ENCODE data around the gene IRAK2.

DNA sequence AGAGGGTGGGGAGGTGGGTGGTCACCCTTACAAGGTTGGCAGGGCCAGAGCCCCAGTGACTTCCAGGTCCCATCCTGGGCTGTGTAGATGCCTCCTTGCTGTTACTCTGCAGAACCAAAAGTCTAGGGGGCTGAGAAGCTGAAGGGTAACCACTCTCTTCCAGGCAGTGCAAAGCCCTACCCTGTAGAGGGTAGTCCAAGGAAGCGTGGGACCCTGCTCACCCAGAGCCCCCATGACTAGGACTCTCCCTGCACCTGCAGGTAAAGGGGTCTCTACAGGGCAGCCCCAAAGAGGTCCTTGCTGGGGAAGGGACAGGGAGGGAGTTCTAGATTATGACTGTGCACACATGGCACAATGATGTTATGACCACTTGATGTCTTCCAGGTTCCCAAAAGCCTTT, 113.8 kb downstream of the IRAK2 start:
- TF ChIP-seq, protein P1, sequence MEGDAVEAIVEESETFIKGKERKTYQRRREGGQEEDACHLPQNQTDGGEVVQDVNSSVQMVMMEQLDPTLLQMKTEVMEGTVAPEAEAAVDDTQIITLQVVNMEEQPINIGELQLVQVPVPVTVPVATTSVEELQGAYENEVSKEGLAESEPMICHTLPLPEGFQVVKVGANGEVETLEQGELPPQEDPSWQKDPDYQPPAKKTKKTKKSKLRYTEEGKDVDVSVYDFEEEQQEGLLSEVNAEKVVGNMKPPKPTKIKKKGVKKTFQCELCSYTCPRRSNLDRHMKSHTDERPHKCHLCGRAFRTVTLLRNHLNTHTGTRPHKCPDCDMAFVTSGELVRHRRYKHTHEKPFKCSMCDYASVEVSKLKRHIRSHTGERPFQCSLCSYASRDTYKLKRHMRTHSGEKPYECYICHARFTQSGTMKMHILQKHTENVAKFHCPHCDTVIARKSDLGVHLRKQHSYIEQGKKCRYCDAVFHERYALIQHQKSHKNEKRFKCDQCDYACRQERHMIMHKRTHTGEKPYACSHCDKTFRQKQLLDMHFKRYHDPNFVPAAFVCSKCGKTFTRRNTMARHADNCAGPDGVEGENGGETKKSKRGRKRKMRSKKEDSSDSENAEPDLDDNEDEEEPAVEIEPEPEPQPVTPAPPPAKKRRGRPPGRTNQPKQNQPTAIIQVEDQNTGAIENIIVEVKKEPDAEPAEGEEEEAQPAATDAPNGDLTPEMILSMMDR (IDR thresholded peaks at IDR 0.05), result no peak
- no peak for TF ChIP-seq POLR2A (IDR thresholded peaks at IDR 0.05)

All from body of pancreas (tissue), 4 donors.